ENCODE data around the gene STRIP1. TPM values are rescaled to one million over a fixed set of nuclear protein-coding genes. Genes with fewer than 3 reads are reported as not detected.

The STRIP1 gene
- total RNA-seq, 1 donor from 2014 or later, result 69.1 TPM

- no peak overlapping the region for H3K27ac Mint-ChIP-seq (ENCODE audit: unreplicated experiment)
- H3K4me1 Mint-ChIP-seq, result peaks cover 5% of the 10 kb centered on the region
- peak; percentile 20 for DNase-seq (ENCODE audit: low read depth, low spot score)
- no peak for TF ChIP-seq CTCF (conservative IDR thresholded peaks at IDR 0.05)
- H3K36me3 Mint-ChIP-seq (ENCODE audit: low read depth), result no peaks in the 10 kb centered on the region
- peak overlapping the region; percentile 45 for H3K4me3 Mint-ChIP-seq
- H3K27me3 Mint-ChIP-seq (ENCODE audit: low read depth), result peaks cover 87% of the 10 kb centered on the region
- no peaks in the 10 kb centered on the region for H3K9me3 Mint-ChIP-seq
These were observed 34.4 kb downstream of the STRIP1 start for GRCh38 chr1:110068646-110069403.

GRCh38 chr1:110069404-110070281, 35.2 kb downstream of the STRIP1 start:
- H3K36me3 Mint-ChIP-seq (ENCODE audit: low read depth), result no peaks in the 10 kb centered on the region
- H3K4me3 Mint-ChIP-seq, result no peak overlapping the region

GRCh38 chr1:110070282-110070669, 35.9 kb downstream of the STRIP1 start:
- no peaks in the 10 kb centered on the region for H3K9me3 Mint-ChIP-seq
- no peak overlapping the region for H3K27ac Mint-ChIP-seq (ENCODE audit: unreplicated experiment)
- H3K4me3 Mint-ChIP-seq, result no peak overlapping the region
- peaks cover 5% of the 10 kb centered on the region for H3K4me1 Mint-ChIP-seq
- DNase-seq (ENCODE audit: low read depth, low spot score), result no peak
- TF ChIP-seq CTCF (conservative IDR thresholded peaks at IDR 0.05), result no peak
- peaks cover 94% of the 10 kb centered on the region for H3K27me3 Mint-ChIP-seq (ENCODE audit: low read depth)
- no peaks in the 10 kb centered on the region for H3K36me3 Mint-ChIP-seq (ENCODE audit: low read depth)

More at GRCh38 chr1:110069404-110070281, 35.2 kb downstream of the STRIP1 start:
- peaks cover 94% of the 10 kb centered on the region for H3K27me3 Mint-ChIP-seq (ENCODE audit: low read depth)
- peak; percentile 23 for DNase-seq (ENCODE audit: low read depth, low spot score)
- no peak overlapping the region for H3K27ac Mint-ChIP-seq (ENCODE audit: unreplicated experiment)
- TF ChIP-seq CTCF (conservative IDR thresholded peaks at IDR 0.05), result no peak
- no peaks in the 10 kb centered on the region for H3K9me3 Mint-ChIP-seq
- H3K4me1 Mint-ChIP-seq, result peaks cover 5% of the 10 kb centered on the region

GRCh38 chr1:110070671-110071242, 36.3 kb downstream of the STRIP1 start, which contains the start of gene ALX3:
TSS of gene ALX3 (minus strand) at chr1:110070672. CDS start at chr1:110070612, 60 bp downstream.
- no peaks in the 10 kb centered on the region for H3K9me3 Mint-ChIP-seq
- H3K36me3 Mint-ChIP-seq (ENCODE audit: low read depth), result no peaks in the 10 kb centered on the region
- peaks cover 5% of the 10 kb centered on the region for H3K4me1 Mint-ChIP-seq
- no peak for TF ChIP-seq CTCF (conservative IDR thresholded peaks at IDR 0.05)
- peaks cover 93% of the 10 kb centered on the region for H3K27me3 Mint-ChIP-seq (ENCODE audit: low read depth)
- H3K4me3 Mint-ChIP-seq, result peak within 1 kb of the TSS; percentile 39
- DNase-seq (ENCODE audit: low read depth, low spot score), result no peak
- H3K27ac Mint-ChIP-seq (ENCODE audit: unreplicated experiment), result no peak within 1 kb of the TSS

- DNase-seq (ENCODE audit: low read depth, low spot score), result no peak
- Mint-ChIP-seq H3K4me3 (no peak overlapping the region), H3K27me3 (ENCODE audit: low read depth) (peaks cover 89% of the 10 kb centered on the region), H3K36me3 (ENCODE audit: low read depth) (no peaks in the 10 kb centered on the region), H3K9me3 (no peaks in the 10 kb centered on the region), H3K4me1 (no peaks in the 10 kb centered on the region), H3K27ac (ENCODE audit: unreplicated experiment) (no peak overlapping the region)
- no peak for TF ChIP-seq CTCF (conservative IDR thresholded peaks at IDR 0.05)
These were observed 39.7 kb downstream of the STRIP1 start for GRCh38 chr1:110074166-110074565.
